HG02852 (cell line): ENCODE measurements around the gene ANK3.

Source experiments
- ATAC-seq: cut with Tn5 transposase; IDR thresholded peaks from one replicate; pipeline ENCODE4 v1.9.1; 2021; ENCODE audit warnings: mild to moderate bottlenecking, moderate library complexity; ENCODE audit not compliant: unreplicated experiment

The ANK3 gene

DNA sequence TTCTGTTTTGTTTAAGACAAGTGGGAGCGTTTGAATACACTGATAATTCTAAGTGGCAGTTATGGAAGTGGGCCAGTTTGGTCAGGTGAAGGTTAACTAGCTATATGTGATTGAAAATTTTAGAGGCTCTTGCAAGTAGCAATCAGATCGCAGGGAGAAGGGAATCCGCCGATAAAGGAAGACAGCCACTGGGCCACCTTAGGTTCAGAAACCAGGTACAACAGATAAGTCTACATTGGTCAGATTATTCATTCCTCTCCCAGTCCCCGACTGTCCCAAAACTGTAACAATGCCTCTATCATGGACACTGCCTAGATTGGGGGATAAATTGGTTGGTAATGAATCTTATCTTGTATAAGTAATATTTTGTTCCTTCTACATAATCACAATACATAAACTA is 8.9 kb downstream of the ANK3 start:
- ATAC-seq, result no peak

- no peak for ATAC-seq
Measured at GRCh38 chr10:60377955-60378354, 11.7 kb downstream of the ANK3 start.

GRCh38 chr10:60377042-60377352 is 12.7 kb downstream of the ANK3 start:
- ATAC-seq, result no peak

DNA sequence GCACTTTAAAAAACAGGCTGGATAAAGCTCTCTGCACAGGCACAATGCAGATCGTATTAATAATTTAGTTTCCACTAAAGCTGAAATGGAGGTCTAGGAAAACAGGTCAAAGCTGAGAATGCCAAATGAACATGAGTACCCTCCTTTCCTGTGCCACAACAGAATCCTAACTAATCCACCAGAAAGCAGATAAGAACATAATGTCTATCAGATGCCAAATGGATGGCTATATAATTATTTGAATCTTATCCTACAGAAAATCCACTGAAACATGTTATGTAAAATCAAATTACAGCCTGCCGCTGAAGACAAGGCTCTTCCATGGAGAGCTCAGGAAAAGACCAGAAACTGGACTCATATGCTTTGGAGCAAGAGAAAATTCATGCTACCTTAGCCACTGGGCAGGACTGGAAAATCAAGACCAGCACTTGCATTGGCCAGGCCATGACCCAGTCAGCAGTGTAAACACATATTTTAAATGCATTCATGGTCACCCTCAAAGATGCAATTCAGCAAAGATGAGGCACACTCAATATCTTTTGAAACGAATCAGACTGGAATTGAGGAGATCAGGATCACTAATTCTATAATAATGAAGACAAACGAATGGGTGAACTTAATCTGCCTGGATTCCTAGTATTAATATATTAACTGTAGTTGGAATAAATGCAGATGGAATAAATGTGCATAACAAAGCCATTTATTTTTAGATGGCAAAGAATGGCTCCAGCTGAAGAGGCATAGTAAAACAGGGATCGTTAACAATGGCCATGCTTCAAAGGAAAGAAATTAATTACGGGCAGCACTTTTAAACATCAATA is 13.2 kb downstream of the ANK3 start:
- ATAC-seq, result no peak

DNA sequence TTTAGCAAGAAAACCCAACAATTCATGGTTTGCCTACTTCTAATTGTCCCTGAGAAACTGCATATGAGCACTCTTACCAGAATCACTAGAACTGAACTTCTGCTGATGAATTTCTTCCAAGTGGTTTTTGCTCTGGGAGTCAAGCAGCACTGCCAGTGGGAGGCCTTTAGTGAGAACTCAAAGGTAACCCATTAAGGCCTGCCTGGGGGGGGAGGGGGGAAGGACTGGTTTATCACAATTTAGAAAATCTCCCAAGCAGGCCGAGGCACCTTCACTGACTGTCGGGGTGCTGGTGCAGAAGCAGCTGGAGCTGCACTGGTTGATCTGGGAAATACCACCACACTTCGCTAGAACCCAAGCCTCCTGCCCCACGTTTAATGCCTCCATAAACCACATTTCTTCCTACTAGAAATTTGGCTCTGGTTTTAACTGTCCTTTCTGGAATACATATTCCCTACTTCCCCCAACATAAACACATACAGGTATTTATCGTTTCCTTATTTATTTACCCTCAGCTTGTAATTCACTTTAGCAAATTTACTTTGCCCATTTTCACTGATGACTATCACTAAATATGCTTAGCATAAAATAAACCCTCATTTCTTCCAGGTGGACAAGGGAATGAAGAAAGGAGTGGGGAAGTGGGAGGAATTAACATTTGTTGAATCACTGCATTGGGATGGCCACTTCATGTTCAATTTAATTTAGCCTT is 14.2 kb downstream of the ANK3 start:
- ATAC-seq, result no peak

DNA sequence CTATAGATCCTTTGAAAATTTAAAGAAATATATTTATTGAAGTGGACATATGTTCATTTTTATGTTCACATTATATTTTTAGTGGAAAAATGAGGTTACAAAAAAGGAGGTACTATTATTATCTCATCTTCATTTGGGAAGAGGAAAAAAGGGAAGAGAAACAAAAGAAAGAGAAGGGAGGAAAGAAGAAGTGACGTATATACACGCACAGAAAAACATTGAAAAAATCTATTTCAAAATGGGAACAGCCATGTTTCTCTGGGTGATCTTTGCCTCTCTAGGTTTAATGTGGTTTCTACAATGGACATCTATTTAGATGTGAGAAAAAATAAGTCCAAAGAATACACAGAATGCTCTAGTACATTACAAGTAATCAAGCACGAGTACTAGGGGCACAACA is 14.8 kb downstream of the ANK3 start:
- ATAC-seq, result no peak

DNA sequence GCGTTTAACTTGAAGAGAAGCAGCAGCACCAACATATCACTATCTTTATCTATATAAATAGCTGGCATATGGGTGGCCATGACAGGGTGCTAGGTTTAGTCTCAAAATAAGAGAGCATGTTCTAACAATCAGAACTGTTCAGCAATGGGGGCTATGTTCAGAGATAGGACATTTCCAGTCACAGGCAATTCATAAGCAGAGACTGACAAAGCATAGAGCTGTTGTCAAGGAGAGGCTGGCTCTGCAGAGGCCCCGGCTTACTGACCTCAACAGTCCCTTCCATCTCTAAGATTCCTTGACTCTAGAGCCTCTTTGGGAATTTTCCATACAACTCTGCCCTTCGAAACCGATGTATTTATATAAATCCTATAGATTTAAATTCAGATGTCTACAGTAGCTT is 17.2 kb downstream of the ANK3 start:
- ATAC-seq, result no peak

DNA sequence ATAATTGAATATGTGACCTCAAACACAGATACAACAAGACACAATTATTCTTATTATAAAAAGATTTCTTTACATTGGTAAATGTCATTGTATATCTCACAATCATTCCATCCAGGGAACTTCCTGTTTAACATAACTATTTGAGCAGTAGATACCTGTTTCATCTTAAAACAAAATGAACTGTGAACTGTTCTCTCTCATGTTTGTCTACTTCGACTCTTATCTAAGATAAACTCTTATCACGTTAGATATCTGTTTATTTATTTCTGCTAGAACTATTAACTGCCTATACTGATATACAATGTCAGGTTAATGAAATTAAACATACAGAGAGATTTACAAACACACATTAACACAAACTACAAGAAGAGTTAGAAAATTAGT is 20.1 kb downstream of the ANK3 start:
- no peak for ATAC-seq

- no peak for ATAC-seq
Measured at GRCh38 chr10:60368875-60369546, 20.7 kb downstream of the ANK3 start.

- no peak for ATAC-seq
Measured at GRCh38 chr10:60367901-60368300, 21.8 kb downstream of the ANK3 start.

DNA sequence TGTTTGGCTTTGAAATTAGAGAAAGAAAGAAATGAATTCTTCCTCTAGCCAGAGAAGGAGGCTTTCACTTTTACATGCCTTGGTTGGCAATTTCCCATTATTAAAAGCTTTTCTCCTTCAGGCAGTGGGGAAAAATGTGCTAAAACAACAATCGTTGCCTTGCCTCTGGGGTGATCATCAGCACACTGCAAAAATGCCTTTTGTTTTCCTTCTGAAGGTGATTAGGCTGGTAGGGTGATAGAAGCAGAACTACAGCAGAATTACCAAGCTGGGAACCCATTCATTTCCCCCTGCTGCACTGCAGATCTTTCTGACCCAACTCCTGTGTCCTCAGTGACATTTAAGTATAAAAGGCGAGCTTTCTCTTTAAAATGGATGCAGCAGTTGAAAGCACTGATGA is 22.2 kb downstream of the ANK3 start:
- no peak for ATAC-seq

DNA sequence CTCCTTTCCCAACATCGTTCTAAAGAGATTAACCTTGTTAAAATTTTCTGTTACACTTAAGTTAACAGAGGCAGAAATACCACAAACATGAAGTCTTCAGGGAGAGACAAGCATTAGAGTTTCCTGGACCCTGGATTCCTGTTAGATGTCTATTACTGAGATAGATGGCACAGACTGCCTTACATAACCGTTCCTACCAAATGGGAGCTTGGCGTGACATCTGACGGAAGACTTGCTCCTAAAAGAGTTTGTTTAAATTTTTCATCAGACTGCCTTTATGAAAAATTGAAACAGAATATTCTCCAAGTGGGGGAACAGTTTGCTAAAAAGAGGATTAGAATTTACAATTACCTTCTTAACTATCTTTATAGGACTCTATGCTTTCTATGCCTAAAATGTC is 22.7 kb downstream of the ANK3 start:
- no peak for ATAC-seq

DNA sequence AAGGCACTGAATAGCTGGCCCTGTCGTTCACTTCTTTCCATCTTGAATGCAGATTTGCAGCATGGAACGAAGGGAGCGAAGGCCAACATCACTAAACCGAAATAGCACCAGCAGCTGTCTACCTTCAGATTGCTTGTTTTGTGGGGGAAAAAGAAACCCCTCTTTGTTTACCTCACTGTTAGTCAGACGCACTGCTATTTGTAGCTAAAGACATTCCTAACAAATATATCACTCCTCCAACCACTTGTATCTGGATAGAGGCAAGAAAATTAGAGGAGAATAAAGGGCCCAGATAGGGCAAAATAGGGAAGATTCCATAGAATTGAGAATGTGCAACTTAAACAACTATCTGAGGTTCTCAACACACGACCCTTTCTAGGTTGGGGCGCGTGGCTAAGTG is 26.5 kb downstream of the ANK3 start:
- ATAC-seq, result no peak

GRCh38 chr10:60362461-60362860 is 27.2 kb downstream of the ANK3 start:
- no peak for ATAC-seq

DNA sequence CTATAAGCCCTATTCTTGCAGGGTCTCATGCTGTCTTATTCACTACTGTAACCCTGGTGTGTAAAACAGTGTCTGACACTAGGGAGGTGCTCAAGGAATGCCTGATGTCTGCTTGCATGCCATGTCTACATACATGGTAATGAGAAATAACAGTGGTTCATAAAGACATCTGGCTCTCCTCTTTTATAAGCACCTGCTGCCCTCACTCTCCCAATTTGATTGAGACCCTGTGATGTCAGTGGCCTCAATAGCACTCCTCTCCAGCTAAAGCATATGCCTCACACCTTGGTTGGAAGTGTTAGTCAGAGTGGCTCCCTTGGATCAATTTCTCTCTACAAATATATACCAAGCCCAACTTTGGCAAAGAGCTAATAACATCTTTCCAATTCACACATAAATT is 30.6 kb downstream of the ANK3 start:
- ATAC-seq, result no peak

- peak; percentile 96 for ATAC-seq
Measured at GRCh38 chr10:60358282-60358681, 31.4 kb downstream of the ANK3 start.

DNA sequence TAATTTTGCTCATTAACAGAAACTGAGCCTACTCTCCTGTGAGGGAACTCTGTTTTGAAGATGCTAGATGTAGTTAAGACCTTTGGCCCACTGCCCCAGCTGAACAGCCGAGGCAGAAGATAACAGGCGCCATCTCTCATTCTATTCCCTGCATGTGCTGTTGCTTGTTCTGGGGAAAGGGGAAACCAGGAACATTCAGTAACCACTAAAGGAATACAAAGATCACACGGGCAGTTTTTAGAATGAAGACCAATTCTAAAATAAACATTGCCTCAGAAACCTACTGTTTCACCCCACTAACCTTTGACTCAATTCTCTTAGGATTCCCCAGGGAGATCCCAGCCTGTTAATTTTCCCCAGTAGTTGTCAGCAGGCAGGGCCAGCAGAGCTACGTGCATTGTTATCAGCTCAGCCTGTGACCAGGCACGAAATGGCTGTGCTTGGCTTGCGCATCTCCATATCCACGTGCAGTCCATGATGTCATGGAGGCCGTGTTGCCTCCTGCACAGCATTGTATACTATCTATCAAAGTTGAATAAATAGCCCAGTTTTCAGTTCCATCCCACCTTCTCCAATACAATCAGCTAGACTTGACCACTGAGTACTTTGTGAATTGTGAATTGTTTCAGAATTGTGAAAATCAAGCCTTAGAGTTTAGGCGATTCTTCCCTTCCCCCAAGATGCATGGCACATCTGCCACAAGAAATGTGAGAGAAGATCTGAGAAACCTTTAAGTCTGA is 36.0 kb downstream of the ANK3 start:
- no peak for ATAC-seq

GRCh38 chr10:60352105-60352504 is 37.6 kb downstream of the ANK3 start:
- ATAC-seq, result peak; percentile 64

GRCh38 chr10:60351191-60351853 is 38.4 kb downstream of the ANK3 start:
- peak; percentile 54 for ATAC-seq

- no peak for ATAC-seq
Measured at GRCh38 chr10:60350400-60350799, 39.3 kb downstream of the ANK3 start.

- no peak for ATAC-seq
Measured at GRCh38 chr10:60349426-60349825, 40.2 kb downstream of the ANK3 start.
